K562 (cell line): ENCODE measurements around the gene ADAP2. TPM values are rescaled to one million over a fixed set of nuclear protein-coding genes. Genes with fewer than 3 reads are reported as not detected.

Experiments used
- ADNP ChIP-seq: fragments of 200-800 bp; sonication (Bioruptor generic); IDR thresholded peaks from 2 replicates; pipeline ENCODE4 v1.6.1; 2016; ENCODE audit warnings: missing genetic modification characterization, missing compliant biosample characterization
- ATF1 ChIP-seq, 2 experiments: fragments of 450-650 bp in 1 of 2; IDR thresholded peaks; 2 replicates each; pipeline ENCODE4 v1.6.1; 2016; ENCODE audit warnings: missing compliant biosample characterization in 1 of 2, missing genetic modification characterization in 1 of 2
- BRCA1 ChIP-seq, 2 experiments: fragments of 450-650 bp in 1 of 2; sonication (generic) in 1 of 2; formaldehyde crosslinking in 1 of 2; IDR thresholded peaks; 2 replicates each; pipeline versions ENCODE4 v1.5.0 to v1.6.1; 2017 to 2020; ENCODE audit warnings: mild to moderate bottlenecking in 1 of 2, missing genetic modification reagents in 1 of 2
- CGGBP1 ChIP-seq: fragments of 250-450 bp; sonication (Bioruptor Pico); IDR thresholded peaks from 2 replicates; pipeline ENCODE4 v1.9.0; 2021; ENCODE audit warnings: mild to moderate bottlenecking
- CHD4 ChIP-seq: fragments of 200-600 bp; sonication (generic); IDR thresholded peaks from 3 replicates; pipeline ENCODE4 v1.6.1; 2012; ENCODE audit warnings: low read depth, mild to moderate bottlenecking, mixed read lengths, low read length, inconsistent platforms; ENCODE audit not compliant: insufficient read depth, insufficient replicate concordance, poor library complexity, severe bottlenecking
- EP400 ChIP-seq: fragments of 450-650 bp; IDR thresholded peaks from 2 replicates; pipeline ENCODE4 v1.6.1; 2017; ENCODE audit warnings: antibody characterized with exemption, mild to moderate bottlenecking, moderate library complexity
- ETV5 ChIP-seq: sonication (generic); formaldehyde crosslinking; IDR thresholded peaks from 2 replicates; pipeline ENCODE4 v1.4.0; 2020; ENCODE audit warnings: low read depth, mild to moderate bottlenecking, missing genetic modification reagents
- HNRNPK ChIP-seq: fragments of 200-400 bp; formaldehyde crosslinking; IDR thresholded peaks from one replicate; pipeline ENCODE4 v1.6.1; 2018; ENCODE audit warnings: mild to moderate bottlenecking, low read depth, low read length; ENCODE audit not compliant: poor library complexity, severe bottlenecking
- KLF6 ChIP-seq: fragments of 250-450 bp; sonication (Bioruptor Pico); IDR thresholded peaks from 2 replicates; pipeline ENCODE4 v1.4.0; 2020; ENCODE audit warnings: mild to moderate bottlenecking, moderate library complexity, borderline replicate concordance
- NFATC3 ChIP-seq: fragments of 450-650 bp; IDR thresholded peaks from 2 replicates; pipeline ENCODE4 v1.6.1; 2017; ENCODE audit warnings: mild to moderate bottlenecking
- NR2C2 ChIP-seq, 2 experiments: fragments of 200-800 bp in 1 of 2; sonication (Bioruptor generic) in 1 of 2; sonication (generic) in 1 of 2; formaldehyde crosslinking in 1 of 2; IDR thresholded peaks; 2 replicates each; pipeline versions ENCODE4 v1.6.1 to v1.8.0; 2016 to 2022; ENCODE audit warnings: mild to moderate bottlenecking in 1 of 2, missing compliant biosample characterization in 1 of 2, missing genetic modification characterization in 1 of 2, missing genetic modification reagents in 1 of 2
- PHB ChIP-seq: fragments of 250-450 bp; sonication (Bioruptor Pico); IDR thresholded peaks from 2 replicates; pipeline ENCODE4 v1.5.0; 2021
- POLR3A ChIP-seq: IDR thresholded peaks from 2 replicates; pipeline ENCODE4 v1.6.1; 2011; ENCODE audit warnings: borderline replicate concordance, mild to moderate bottlenecking, moderate library complexity; ENCODE audit not compliant: insufficient read length, insufficient read depth; ENCODE audit errors: extremely low read depth
- STAT5A ChIP-seq: IDR thresholded peaks from 2 replicates; pipeline ENCODE4 v1.6.1; 2012; ENCODE audit warnings: low read length, inconsistent platforms, borderline replicate concordance
- YBX1 ChIP-seq: fragments of 450-650 bp; IDR thresholded peaks from 2 replicates; pipeline ENCODE4 v1.7.1; 2016; ENCODE audit warnings: mild to moderate bottlenecking
- ZBED1 ChIP-seq: IDR thresholded peaks from 2 replicates; pipeline ENCODE4 v1.6.1; 2014
- ZNF436 ChIP-seq: fragments of 250-450, 450-650 bp; sonication (Bioruptor Pico); formaldehyde crosslinking; IDR thresholded peaks from 2 replicates; pipeline ENCODE4 v1.7.0; 2020; ENCODE audit warnings: mild to moderate bottlenecking
- ZNF668 ChIP-seq: fragments of 250-450 bp; sonication (Bioruptor Pico); IDR thresholded peaks from 2 replicates; pipeline ENCODE4 v1.8.0; 2022; ENCODE audit warnings: mild to moderate bottlenecking, inconsistent platforms
- polyA plus RNA-seq, 8 experiments: library from polyadenylated mRNA; depleted of rRNA in 4 of 8; stranded (reverse) in 5 of 8; unstranded in 3 of 8; fragments of >200 nt; fragmentation: Nextera tagmentation in 2 of 8; fragmentation: Illumina TruSeq in 1 of 8; extraction: Ambion mirVana in 2 of 8; extraction: Trizol in 1 of 8; gene quantifications; 2 replicates each; pipeline versions ENCODE4 v1.2.1 to v1.2.3, GENCODE V29; 2011 to 2014; ENCODE audit warnings: inconsistent platforms in 1 of 8, missing spikeins in 1 of 8
- total RNA-seq, 7 experiments: library from RNA; depleted of rRNA in 6 of 7; stranded (reverse); fragments of >200 nt in 6 of 7; fragmentation: Illumina TruSeq in 2 of 7; extraction: Trizol in 2 of 7; gene quantifications; 2 replicates each; pipeline versions ENCODE4 v1.2.1 to v1.2.3, GENCODE V29; 2011 to 2021; ENCODE audit warnings: low replicate concordance in 1 of 7
- TF ChIP-seq, protein P1 (sequence below): fragments of 200-800 bp; sonication (Bioruptor generic); IDR thresholded peaks from 2 replicates; pipeline ENCODE4 v1.6.1; 2017; ENCODE audit warnings: missing genetic modification characterization, missing compliant biosample characterization
- TF ChIP-seq, protein P2 (sequence below): fragments of 250-450 bp; sonication (Bioruptor Pico); IDR thresholded peaks from 2 replicates; pipeline ENCODE4 v1.8.0; 2022; ENCODE audit warnings: moderate library complexity, mild to moderate bottlenecking, inconsistent platforms
- TF ChIP-seq, protein P3 (sequence below): sonication (generic); formaldehyde crosslinking; IDR thresholded peaks from 2 replicates; pipeline ENCODE4 v1.8.1; 2023; ENCODE audit warnings: mild to moderate bottlenecking, missing genetic modification reagents
- TF ChIP-seq, protein P4 (sequence below): fragments of 450-650 bp; formaldehyde crosslinking; IDR thresholded peaks from 2 replicates; pipeline ENCODE4 v1.4.0; 2020; ENCODE audit warnings: mild to moderate bottlenecking

Gene ADAP2
- total and polyA plus RNA-seq, 9 of the 15 experiments (the other 6 are each of a cell fraction or from before 2014, with no cell fraction given): 0.06 to 0.73 (median 0.23) TPM; not detected in 5

- TF ChIP-seq, protein P1, sequence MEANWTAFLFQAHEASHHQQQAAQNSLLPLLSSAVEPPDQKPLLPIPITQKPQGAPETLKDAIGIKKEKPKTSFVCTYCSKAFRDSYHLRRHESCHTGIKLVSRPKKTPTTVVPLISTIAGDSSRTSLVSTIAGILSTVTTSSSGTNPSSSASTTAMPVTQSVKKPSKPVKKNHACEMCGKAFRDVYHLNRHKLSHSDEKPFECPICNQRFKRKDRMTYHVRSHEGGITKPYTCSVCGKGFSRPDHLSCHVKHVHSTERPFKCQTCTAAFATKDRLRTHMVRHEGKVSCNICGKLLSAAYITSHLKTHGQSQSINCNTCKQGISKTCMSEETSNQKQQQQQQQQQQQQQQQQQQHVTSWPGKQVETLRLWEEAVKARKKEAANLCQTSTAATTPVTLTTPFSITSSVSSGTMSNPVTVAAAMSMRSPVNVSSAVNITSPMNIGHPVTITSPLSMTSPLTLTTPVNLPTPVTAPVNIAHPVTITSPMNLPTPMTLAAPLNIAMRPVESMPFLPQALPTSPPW: peak; percentile 48; the same call in 1 of the 2 replicates
- TF ChIP-seq HNRNPK (no peak), ZNF668 (peak; percentile 61; the same call in 1 of the 2 replicates), ADNP (tag) (no peak), YBX1 (no peak), ZNF436 (CRISPR knock-in tag) (peak; percentile 39; the same call in 1 of the 2 replicates), ATF1 (CRISPR knock-in tag; IDR thresholded peaks at IDR 0.05) (no peak), ATF1 (tag; IDR thresholded peaks at IDR 0.05) (peak; percentile 71), ZBED1 (0 out of 2 replicates have a peak, but pooled peaks have one; percentile 54), PHB (CRISPR knock-in tag) (no peak), POLR3A (no peak), KLF6 (peak; percentile 80; the same call in 1 of the 2 replicates), CGGBP1 (peak; percentile 97; the same call in 1 of the 2 replicates), ETV5 (peak; percentile 73), BRCA1 (IDR thresholded peaks at IDR 0.05) (no peak), BRCA1 (CRISPR knock-in tag; IDR thresholded peaks at IDR 0.05) (no peak), CHD4 (no peak), STAT5A (peak; percentile 29; the same call in 1 of the 2 replicates), NFATC3 (no peak), EP400 (peak; percentile 71), NR2C2 (CRISPR knock-in tag; IDR thresholded peaks at IDR 0.05) (peak; percentile 58; the same call in 1 of the 2 replicates), NR2C2 (tag; IDR thresholded peaks at IDR 0.05) (peak; percentile 93)
- TF ChIP-seq, protein P2, sequence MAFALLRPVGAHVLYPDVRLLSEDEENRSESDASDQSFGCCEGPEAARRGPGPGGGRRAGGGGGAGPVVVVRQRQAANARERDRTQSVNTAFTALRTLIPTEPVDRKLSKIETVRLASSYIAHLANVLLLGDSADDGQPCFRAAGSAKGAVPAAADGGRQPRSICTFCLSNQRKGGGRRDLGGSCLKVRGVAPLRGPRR (CRISPR knock-in tag): no peak
- TF ChIP-seq, protein P3, sequence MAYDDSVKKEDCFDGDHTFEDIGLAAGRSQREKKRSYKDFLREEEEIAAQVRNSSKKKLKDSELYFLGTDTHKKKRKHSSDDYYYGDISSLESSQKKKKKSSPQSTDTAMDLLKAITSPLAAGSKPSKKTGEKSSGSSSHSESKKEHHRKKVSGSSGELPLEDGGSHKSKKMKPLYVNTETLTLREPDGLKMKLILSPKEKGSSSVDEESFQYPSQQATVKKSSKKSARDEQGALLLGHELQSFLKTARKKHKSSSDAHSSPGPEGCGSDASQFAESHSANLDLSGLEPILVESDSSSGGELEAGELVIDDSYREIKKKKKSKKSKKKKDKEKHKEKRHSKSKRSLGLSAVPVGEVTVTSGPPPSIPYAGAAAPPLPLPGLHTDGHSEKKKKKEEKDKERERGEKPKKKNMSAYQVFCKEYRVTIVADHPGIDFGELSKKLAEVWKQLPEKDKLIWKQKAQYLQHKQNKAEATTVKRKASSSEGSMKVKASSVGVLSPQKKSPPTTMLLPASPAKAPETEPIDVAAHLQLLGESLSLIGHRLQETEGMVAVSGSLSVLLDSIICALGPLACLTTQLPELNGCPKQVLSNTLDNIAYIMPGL (CRISPR knock-in tag): peak; percentile 81; the same call in 1 of the 2 replicates
- TF ChIP-seq, protein P4, sequence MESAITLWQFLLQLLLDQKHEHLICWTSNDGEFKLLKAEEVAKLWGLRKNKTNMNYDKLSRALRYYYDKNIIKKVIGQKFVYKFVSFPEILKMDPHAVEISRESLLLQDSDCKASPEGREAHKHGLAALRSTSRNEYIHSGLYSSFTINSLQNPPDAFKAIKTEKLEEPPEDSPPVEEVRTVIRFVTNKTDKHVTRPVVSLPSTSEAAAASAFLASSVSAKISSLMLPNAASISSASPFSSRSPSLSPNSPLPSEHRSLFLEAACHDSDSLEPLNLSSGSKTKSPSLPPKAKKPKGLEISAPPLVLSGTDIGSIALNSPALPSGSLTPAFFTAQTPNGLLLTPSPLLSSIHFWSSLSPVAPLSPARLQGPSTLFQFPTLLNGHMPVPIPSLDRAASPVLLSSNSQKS: no peak
These were observed 15.4 kb upstream of the ADAP2 start, which contains the start of gene TEFM (continued) for GRCh38 chr17:30906101-30906911.
